GM06990 (cell line): ENCODE results near the gene QSOX1.

ENCODE experiments used
- DNase-seq: peaks from one replicate; pipeline ENCODE4 v3.0.0-alpha.2; 2011; ENCODE audit not compliant: insufficient read length; ENCODE audit errors: extremely low read depth
- H3K27me3 ChIP-seq: replicated peaks from 2 replicates; pipeline ENCODE4 v1.6.0; 2011; ENCODE audit warnings: low read length; ENCODE audit not compliant: control insufficient read depth, insufficient read depth
- H3K36me3 ChIP-seq: 2 replicates; pipeline ENCODE4 v1.5.1; 2011; ENCODE audit warnings: low read length; ENCODE audit not compliant: control insufficient read depth, insufficient read depth
- H3K4me3 ChIP-seq: replicated peaks from 2 replicates; pipeline ENCODE4 v1.5.1; 2011; ENCODE audit warnings: low read depth, mild to moderate bottlenecking, control low read depth, low read length
- CTCF ChIP-seq: IDR thresholded peaks from 2 replicates; pipeline ENCODE4 v1.5.1; 2011; ENCODE audit warnings: low read length, control low read depth, mild to moderate bottlenecking, inconsistent platforms; ENCODE audit not compliant: insufficient read depth, poor library complexity, severe bottlenecking

The QSOX1 gene

GRCh38 chr1:180188684-180189175 is 34.1 kb downstream of the QSOX1 start:
- Histone ChIP-seq H3K4me3 (no peak overlapping the region), H3K27me3 (no peaks in the 10 kb centered on the region), H3K36me3 (peaks cover 2% of the 10 kb centered on the region)
- no peak for DNase-seq
- no peak for TF ChIP-seq CTCF

- no peak for TF ChIP-seq CTCF
- H3K4me3 ChIP-seq: no peak overlapping the region
- no peak for DNase-seq
- no peaks in the 10 kb centered on the region for H3K27me3 ChIP-seq
- H3K36me3 ChIP-seq: no peaks in the 10 kb centered on the region; the same call in none of the 2 replicates
These were observed 35.4 kb downstream of the QSOX1 start for GRCh38 chr1:180190091-180190490.

GRCh38 chr1:180192172-180192571 is 37.5 kb downstream of the QSOX1 start:
- no peak overlapping the region for H3K4me3 ChIP-seq
- no peak for TF ChIP-seq CTCF
- H3K27me3 ChIP-seq: no peaks in the 10 kb centered on the region
- DNase-seq: no peak
- no peaks in the 10 kb centered on the region; the same call in none of the 2 replicates for H3K36me3 ChIP-seq

GRCh38 chr1:180193141-180194047 is 38.7 kb downstream of the QSOX1 start:
- no peak overlapping the region for H3K4me3 ChIP-seq
- no peaks in the 10 kb centered on the region; the same call in none of the 2 replicates for H3K36me3 ChIP-seq
- no peak for TF ChIP-seq CTCF
- no peaks in the 10 kb centered on the region for H3K27me3 ChIP-seq
- DNase-seq: no peak

GRCh38 chr1:180194048-180194425 is 39.4 kb downstream of the QSOX1 start:
- no peak overlapping the region for H3K4me3 ChIP-seq
- TF ChIP-seq CTCF: no peak
- DNase-seq: no peak
- no peaks in the 10 kb centered on the region; the same call in none of the 2 replicates for H3K36me3 ChIP-seq
- H3K27me3 ChIP-seq: no peaks in the 10 kb centered on the region
